GM23338 (cell line): ENCODE data around the gene AQP6. TPM values are rescaled to one million over a fixed set of nuclear protein-coding genes. Genes with fewer than 3 reads are reported as not detected.

ENCODE experiments used
- ATAC-seq: fragments of 200-7000 bp; cut with Tn5 transposase; 3 replicates; pipeline ENCODE4 v1.9.1; 2020
- DNase-seq: peaks from one replicate; pipeline ENCODE4 v3.0.0-alpha.2; 2015; ENCODE audit warnings: low spot score
- H2AFZ ChIP-seq: fragments of 200-600 bp; sonication (generic); 2 replicates; pipeline ENCODE4 v1.8.0; 2016; ENCODE audit warnings: antibody characterized with exemption, mild to moderate bottlenecking, moderate library complexity
- H3F3A ChIP-seq: fragments of 200-600 bp; sonication (generic); replicated peaks from 2 replicates; pipeline ENCODE4 v1.8.0; 2017; ENCODE audit warnings: antibody characterized with exemption, mixed run types, low read depth
- H3K27ac ChIP-seq: fragments of 200-600 bp; sonication (generic); 2 replicates; pipeline ENCODE4 v1.6.1; 2016; ENCODE audit warnings: low read depth
- H3K27me3 ChIP-seq: fragments of 200-600 bp; sonication (generic); 2 replicates; pipeline ENCODE4 v1.8.0; 2016; ENCODE audit warnings: mild to moderate bottlenecking, mixed run types, moderate library complexity; ENCODE audit not compliant: insufficient read depth
- H3K36me3 ChIP-seq: fragments of 200-600 bp; sonication (generic); 2 replicates; pipeline ENCODE4 v1.8.0; 2016; ENCODE audit warnings: mild to moderate bottlenecking; ENCODE audit not compliant: insufficient read depth
- H3K4me1 ChIP-seq: fragments of 200-600 bp; sonication (generic); 2 replicates; pipeline ENCODE4 v1.8.0; 2016; ENCODE audit warnings: mild to moderate bottlenecking, moderate library complexity; ENCODE audit not compliant: insufficient read depth
- H3K4me2 ChIP-seq: fragments of 200-600 bp; sonication (generic); 2 replicates; pipeline ENCODE4 v1.7.1; 2017; ENCODE audit warnings: mixed run types
- H3K4me3 ChIP-seq: fragments of 200-600 bp; sonication (generic); 2 replicates; pipeline ENCODE4 v1.6.1; 2016; ENCODE audit warnings: mixed run types
- H3K79me2 ChIP-seq: fragments of 200-600 bp; sonication (generic); replicated peaks from 2 replicates; pipeline ENCODE4 v1.8.0; 2017; ENCODE audit warnings: mild to moderate bottlenecking; ENCODE audit not compliant: insufficient read depth
- H3K9me2 ChIP-seq: fragments of 200-600 bp; sonication (generic); 2 replicates; pipeline ENCODE4 v1.8.0; 2017; ENCODE audit not compliant: insufficient read depth
- H4K20me1 ChIP-seq: fragments of 200-600 bp; sonication (generic); replicated peaks from 2 replicates; pipeline ENCODE4 v1.8.0; 2017; ENCODE audit warnings: mild to moderate bottlenecking; ENCODE audit not compliant: insufficient read depth
- H3K27ac Mint-ChIP-seq: 2 replicates; pipeline ENCODE4 v1.8.0; 2020; ENCODE audit warnings: inconsistent platforms, mild to moderate bottlenecking, moderate library complexity, mixed read lengths
- H3K27me3 Mint-ChIP-seq: 3 replicates; pipeline ENCODE4 v1.8.0; 2022; ENCODE audit warnings: low read depth, mild to moderate bottlenecking, moderate library complexity, mixed read lengths, inconsistent platforms; ENCODE audit not compliant: insufficient read depth, poor library complexity
- H3K36me3 Mint-ChIP-seq: 3 replicates; pipeline ENCODE4 v1.8.0; 2021; ENCODE audit warnings: low read depth, mild to moderate bottlenecking, inconsistent platforms, moderate library complexity, mixed read lengths
- H3K4me1 Mint-ChIP-seq: 3 replicates; pipeline ENCODE4 v1.8.0; 2020; ENCODE audit warnings: mild to moderate bottlenecking, inconsistent platforms, mixed read lengths
- H3K4me3 Mint-ChIP-seq: 3 replicates; pipeline ENCODE4 v1.8.0; 2021; ENCODE audit warnings: moderate library complexity, mild to moderate bottlenecking, inconsistent platforms, mixed read lengths
- H3K9me3 Mint-ChIP-seq: 3 replicates; pipeline ENCODE4 v1.8.0; 2020; ENCODE audit warnings: moderate library complexity, mild to moderate bottlenecking, inconsistent platforms, mixed read lengths
- EZH2 ChIP-seq: fragments of 200-600 bp; sonication (generic); IDR thresholded peaks from one replicate; pipeline ENCODE4 v1.8.0; 2017; ENCODE audit warnings: antibody characterized with exemption, mild to moderate bottlenecking, low read depth; ENCODE audit not compliant: unreplicated experiment
- EZH2phosphoT487 ChIP-seq: fragments of 200-600 bp; sonication (generic); IDR thresholded peaks from one replicate; pipeline ENCODE4 v1.8.1; 2018; ENCODE audit warnings: antibody characterized with exemption; ENCODE audit not compliant: unreplicated experiment
- POLR2AphosphoS5 ChIP-seq: IDR thresholded peaks from 2 replicates; pipeline ENCODE4 v1.6.1; 2016; ENCODE audit warnings: antibody characterized with exemption, low read depth
- STAT1 ChIP-seq: IDR thresholded peaks from one replicate; pipeline ENCODE4 v1.6.1; 2016; ENCODE audit warnings: antibody characterized with exemption; ENCODE audit not compliant: unreplicated experiment
- polyA plus RNA-seq: library from polyadenylated mRNA; unstranded; fragments of >200 nt; fragmentation: Nextera tagmentation; extraction: Ambion mirVana; gene quantifications from 2 replicates; pipeline ENCODE4 v1.2.1, GENCODE V29; 2016
- total RNA-seq: library from RNA; depleted of rRNA; stranded (reverse); fragments of >200 nt; shearing (Covaris generic); gene quantifications from 2 replicates; pipeline ENCODE4 v1.2.3, GENCODE V29; 2014
- TF ChIP-seq, protein P1 (sequence below): fragments of 250-450 bp; sonication (Bioruptor Pico); IDR thresholded peaks from 2 replicates; pipeline ENCODE4 v1.5.0; 2020; ENCODE audit warnings: mild to moderate bottlenecking, moderate library complexity
- TF ChIP-seq, protein P2 (sequence below), 2 experiments: fragments of 200-600 bp in 1 of 2; sonication (generic) in 1 of 2; conservative IDR thresholded peaks; 2 replicates each; pipeline versions ENCODE4 v1.5.1 to v1.6.1; 2016 to 2017; ENCODE audit warnings: antibody characterized with exemption in 2 of 2, low read depth in 2 of 2, mild to moderate bottlenecking in 2 of 2, moderate library complexity in 1 of 2
- TF ChIP-seq, protein P3 (sequence below): IDR thresholded peaks from 2 replicates; pipeline ENCODE4 v1.6.1; 2016; ENCODE audit warnings: antibody characterized with exemption

Gene AQP6
- total and polyA plus RNA-seq, 2 experiments from 2014 or later: 0.08 TPM; not detected in 1

DNA sequence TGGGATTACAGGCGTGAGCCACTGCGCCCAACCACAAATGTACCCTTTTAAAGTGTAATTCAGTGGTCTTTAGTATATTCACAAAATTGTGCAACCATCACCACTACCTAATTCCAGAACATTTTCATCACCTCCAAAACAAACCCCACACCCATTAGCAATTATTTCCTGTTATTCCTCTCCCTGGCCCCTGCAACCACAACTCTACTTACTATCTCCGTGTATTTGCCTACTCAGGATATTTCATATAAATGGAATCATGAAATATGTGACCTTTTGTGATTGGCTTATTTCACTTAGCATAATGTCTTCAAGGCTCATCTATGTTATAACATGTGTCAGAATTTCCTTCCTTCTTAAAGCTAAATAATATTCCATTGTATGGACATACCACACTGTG is 38.2 kb upstream of the AQP6 start (continued):
- TF ChIP-seq, protein P1, sequence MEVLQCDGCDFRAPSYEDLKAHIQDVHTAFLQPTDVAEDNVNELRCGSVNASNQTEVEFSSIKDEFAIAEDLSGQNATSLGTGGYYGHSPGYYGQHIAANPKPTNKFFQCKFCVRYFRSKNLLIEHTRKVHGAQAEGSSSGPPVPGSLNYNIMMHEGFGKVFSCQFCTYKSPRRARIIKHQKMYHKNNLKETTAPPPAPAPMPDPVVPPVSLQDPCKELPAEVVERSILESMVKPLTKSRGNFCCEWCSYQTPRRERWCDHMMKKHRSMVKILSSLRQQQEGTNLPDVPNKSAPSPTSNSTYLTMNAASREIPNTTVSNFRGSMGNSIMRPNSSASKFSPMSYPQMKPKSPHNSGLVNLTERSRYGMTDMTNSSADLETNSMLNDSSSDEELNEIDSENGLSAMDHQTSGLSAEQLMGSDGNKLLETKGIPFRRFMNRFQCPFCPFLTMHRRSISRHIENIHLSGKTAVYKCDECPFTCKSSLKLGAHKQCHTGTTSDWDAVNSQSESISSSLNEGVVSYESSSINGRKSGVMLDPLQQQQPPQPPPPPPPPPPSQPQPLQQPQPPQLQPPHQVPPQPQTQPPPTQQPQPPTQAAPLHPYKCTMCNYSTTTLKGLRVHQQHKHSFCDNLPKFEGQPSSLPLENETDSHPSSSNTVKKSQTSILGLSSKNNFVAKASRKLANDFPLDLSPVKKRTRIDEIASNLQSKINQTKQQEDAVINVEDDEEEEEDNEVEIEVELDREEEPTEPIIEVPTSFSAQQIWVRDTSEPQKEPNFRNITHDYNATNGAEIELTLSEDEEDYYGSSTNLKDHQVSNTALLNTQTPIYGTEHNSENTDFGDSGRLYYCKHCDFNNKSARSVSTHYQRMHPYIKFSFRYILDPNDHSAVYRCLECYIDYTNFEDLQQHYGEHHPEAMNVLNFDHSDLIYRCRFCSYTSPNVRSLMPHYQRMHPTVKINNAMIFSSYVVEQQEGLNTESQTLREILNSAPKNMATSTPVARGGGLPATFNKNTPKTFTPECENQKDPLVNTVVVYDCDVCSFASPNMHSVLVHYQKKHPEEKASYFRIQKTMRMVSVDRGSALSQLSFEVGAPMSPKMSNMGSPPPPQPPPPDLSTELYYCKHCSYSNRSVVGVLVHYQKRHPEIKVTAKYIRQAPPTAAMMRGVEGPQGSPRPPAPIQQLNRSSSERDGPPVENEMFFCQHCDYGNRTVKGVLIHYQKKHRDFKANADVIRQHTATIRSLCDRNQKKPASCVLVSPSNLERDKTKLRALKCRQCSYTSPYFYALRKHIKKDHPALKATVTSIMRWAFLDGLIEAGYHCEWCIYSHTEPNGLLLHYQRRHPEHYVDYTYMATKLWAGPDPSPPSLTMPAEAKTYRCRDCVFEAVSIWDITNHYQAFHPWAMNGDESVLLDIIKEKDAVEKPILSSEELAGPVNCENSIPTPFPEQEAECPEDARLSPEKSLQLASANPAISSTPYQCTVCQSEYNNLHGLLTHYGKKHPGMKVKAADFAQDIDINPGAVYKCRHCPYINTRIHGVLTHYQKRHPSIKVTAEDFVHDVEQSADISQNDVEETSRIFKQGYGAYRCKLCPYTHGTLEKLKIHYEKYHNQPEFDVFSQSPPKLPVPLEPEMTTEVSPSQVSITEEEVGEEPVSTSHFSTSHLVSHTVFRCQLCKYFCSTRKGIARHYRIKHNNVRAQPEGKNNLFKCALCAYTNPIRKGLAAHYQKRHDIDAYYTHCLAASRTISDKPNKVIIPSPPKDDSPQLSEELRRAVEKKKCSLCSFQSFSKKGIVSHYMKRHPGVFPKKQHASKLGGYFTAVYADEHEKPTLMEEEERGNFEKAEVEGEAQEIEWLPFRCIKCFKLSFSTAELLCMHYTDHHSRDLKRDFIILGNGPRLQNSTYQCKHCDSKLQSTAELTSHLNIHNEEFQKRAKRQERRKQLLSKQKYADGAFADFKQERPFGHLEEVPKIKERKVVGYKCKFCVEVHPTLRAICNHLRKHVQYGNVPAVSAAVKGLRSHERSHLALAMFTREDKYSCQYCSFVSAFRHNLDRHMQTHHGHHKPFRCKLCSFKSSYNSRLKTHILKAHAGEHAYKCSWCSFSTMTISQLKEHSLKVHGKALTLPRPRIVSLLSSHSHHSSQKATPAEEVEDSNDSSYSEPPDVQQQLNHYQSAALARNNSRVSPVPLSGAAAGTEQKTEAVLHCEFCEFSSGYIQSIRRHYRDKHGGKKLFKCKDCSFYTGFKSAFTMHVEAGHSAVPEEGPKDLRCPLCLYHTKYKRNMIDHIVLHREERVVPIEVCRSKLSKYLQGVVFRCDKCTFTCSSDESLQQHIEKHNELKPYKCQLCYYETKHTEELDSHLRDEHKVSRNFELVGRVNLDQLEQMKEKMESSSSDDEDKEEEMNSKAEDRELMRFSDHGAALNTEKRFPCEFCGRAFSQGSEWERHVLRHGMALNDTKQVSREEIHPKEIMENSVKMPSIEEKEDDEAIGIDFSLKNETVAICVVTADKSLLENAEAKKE: no peak
- no peak for TF ChIP-seq EZH2
- TF ChIP-seq, protein P2, sequence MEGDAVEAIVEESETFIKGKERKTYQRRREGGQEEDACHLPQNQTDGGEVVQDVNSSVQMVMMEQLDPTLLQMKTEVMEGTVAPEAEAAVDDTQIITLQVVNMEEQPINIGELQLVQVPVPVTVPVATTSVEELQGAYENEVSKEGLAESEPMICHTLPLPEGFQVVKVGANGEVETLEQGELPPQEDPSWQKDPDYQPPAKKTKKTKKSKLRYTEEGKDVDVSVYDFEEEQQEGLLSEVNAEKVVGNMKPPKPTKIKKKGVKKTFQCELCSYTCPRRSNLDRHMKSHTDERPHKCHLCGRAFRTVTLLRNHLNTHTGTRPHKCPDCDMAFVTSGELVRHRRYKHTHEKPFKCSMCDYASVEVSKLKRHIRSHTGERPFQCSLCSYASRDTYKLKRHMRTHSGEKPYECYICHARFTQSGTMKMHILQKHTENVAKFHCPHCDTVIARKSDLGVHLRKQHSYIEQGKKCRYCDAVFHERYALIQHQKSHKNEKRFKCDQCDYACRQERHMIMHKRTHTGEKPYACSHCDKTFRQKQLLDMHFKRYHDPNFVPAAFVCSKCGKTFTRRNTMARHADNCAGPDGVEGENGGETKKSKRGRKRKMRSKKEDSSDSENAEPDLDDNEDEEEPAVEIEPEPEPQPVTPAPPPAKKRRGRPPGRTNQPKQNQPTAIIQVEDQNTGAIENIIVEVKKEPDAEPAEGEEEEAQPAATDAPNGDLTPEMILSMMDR (conservative IDR thresholded peaks at IDR 0.05; ENCODE audit: low read depth in 2 of 2): no peak

DNA sequence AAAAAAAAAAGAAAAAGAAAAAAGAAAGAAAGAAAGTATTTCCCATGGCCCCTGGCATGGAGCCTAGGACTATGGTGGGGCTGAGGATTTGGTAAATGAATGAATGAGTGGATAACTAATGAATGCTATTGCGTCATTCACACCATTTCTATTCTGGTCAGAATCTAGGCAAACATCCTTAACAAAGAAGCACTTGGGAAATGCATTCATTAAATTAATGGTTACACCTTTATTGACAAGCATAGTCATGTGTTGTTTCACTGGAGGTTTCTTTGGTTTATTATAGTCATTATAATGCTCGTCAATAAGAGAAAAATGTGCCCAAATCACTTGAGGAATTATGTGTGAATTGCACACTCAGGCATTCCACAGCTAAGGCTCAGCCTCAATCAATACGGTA is 35.8 kb upstream of the AQP6 start:
- Mint-ChIP-seq H3K27ac (no peak overlapping the region), H3K36me3 (no peaks in the 10 kb centered on the region), H3K27me3 (no peaks in the 10 kb centered on the region), H3K4me3 (no peak overlapping the region), H3K4me1 (peaks cover 11% of the 10 kb centered on the region), H3K9me3 (no peaks in the 10 kb centered on the region)
- DNase-seq: no peak
- Histone ChIP-seq H3K36me3 (no peaks in the 10 kb centered on the region), H3K4me3 (no peak overlapping the region), H3K4me1 (0 out of 2 replicates have a peak, but pooled peaks cover 3% of the 10 kb centered on the region), H3K27me3 (no peaks in the 10 kb centered on the region), H3K27ac (no peak overlapping the region), H3K4me2 (no peak overlapping the region), H4K20me1 (no peaks in the 10 kb centered on the region), H3F3A (no peaks in the 10 kb centered on the region), H3K9me2 (0 out of 2 replicates have a peak, but pooled peaks cover 3% of the 10 kb centered on the region), H3K79me2 (no peaks in the 10 kb centered on the region), H2AFZ (no peak overlapping the region)
- no peak for ATAC-seq
- TF ChIP-seq, protein P1: no peak
- TF ChIP-seq, protein P3, sequence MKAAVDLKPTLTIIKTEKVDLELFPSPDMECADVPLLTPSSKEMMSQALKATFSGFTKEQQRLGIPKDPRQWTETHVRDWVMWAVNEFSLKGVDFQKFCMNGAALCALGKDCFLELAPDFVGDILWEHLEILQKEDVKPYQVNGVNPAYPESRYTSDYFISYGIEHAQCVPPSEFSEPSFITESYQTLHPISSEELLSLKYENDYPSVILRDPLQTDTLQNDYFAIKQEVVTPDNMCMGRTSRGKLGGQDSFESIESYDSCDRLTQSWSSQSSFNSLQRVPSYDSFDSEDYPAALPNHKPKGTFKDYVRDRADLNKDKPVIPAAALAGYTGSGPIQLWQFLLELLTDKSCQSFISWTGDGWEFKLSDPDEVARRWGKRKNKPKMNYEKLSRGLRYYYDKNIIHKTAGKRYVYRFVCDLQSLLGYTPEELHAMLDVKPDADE: no peak
- TF ChIP-seq EZH2phosphoT487 (no peak), POLR2AphosphoS5 (no peak), STAT1 (no peak)
